ENCODE results near the gene PHF21A.

GRCh38 chr11:45890886-45891550 lies 230.2 kb downstream of the PHF21A start:
- TF ChIP-seq CTCF (IDR thresholded peaks at IDR 0.05; ENCODE audit: poor library complexity), result no peak
- TF ChIP-seq EZH2 (IDR thresholded peaks at IDR 0.05; ENCODE audit: borderline replicate concordance), result no peak
